Fibroblast of villous mesenchyme (primary cell): ENCODE data around the gene MB. TPM values are rescaled to one million over a fixed set of nuclear protein-coding genes. Genes with fewer than 3 reads are reported as not detected.

Experiments used
- DNase-seq: peaks from one replicate; pipeline ENCODE4 v3.0.0-alpha.2; 2010; ENCODE audit warnings: low read depth
- H3K4me3 ChIP-seq: 2 replicates; pipeline ENCODE4 v1.5.1; 2011; ENCODE audit warnings: low read depth, mild to moderate bottlenecking, low read length
- total RNA-seq: library from RNA; depleted of rRNA; stranded (reverse); fragments of >200 nt; gene quantifications from 2 replicates; pipeline ENCODE4 v1.2.3, GENCODE V29; 2012
- TF ChIP-seq, protein P1 (sequence below): IDR thresholded peaks from 2 replicates; pipeline ENCODE4 v1.5.1; 2012; ENCODE audit warnings: low read depth, mild to moderate bottlenecking, low read length; ENCODE audit not compliant: insufficient read depth

Gene MB
- total RNA-seq, 1 donor = not detected

DNA sequence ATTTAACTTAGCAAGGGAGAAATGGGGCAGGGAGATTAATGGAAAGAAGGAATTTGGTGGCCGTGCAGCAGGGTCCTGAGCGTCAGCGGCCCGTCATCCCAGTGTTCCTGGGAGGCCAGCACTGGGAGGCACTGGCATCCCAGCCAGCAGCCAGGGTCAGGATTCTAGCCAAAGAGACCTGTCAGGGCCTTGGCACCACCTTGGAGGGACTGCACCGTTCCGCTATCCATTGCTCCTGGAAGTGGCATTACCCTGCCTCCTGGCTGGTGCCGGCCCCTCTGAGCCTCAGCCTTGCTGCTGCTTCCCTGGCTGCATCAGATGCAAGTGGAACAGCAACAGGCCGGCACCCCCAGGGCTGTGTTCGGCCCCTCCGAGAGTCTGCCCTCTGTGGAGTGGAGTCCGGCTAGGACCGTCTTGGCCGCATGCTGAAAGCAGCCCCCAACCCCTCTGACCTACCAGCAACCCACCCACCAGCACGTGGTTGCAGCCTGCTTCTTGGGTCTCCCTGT is 46.4 kb downstream of the MB start:
- TF ChIP-seq, protein P1, sequence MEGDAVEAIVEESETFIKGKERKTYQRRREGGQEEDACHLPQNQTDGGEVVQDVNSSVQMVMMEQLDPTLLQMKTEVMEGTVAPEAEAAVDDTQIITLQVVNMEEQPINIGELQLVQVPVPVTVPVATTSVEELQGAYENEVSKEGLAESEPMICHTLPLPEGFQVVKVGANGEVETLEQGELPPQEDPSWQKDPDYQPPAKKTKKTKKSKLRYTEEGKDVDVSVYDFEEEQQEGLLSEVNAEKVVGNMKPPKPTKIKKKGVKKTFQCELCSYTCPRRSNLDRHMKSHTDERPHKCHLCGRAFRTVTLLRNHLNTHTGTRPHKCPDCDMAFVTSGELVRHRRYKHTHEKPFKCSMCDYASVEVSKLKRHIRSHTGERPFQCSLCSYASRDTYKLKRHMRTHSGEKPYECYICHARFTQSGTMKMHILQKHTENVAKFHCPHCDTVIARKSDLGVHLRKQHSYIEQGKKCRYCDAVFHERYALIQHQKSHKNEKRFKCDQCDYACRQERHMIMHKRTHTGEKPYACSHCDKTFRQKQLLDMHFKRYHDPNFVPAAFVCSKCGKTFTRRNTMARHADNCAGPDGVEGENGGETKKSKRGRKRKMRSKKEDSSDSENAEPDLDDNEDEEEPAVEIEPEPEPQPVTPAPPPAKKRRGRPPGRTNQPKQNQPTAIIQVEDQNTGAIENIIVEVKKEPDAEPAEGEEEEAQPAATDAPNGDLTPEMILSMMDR = no peak
- H3K4me3 ChIP-seq = no peak overlapping the region
- DNase-seq = no peak

DNA sequence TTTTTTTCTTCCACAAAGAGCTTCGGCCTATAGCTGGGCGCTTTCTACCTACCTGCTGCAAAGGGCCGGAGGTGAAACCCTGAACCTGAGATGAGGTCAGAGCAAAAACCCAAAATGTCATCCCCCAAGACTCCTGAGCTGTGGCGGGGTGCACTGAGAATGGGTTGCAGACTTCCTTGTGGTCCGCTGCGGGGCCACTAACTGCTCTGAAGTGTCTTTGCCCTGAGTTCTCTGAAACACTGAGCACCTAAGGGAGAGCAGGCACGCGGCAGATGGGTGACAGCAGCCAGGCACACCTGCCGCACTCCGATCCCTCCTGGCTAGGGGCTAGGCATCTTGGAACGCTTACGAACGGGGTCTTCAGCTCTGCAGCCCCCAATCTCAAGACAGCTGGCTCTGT is 47.2 kb downstream of the MB start:
- DNase-seq = no peak
- H3K4me3 ChIP-seq = no peak overlapping the region
- TF ChIP-seq, protein P1 = no peak

DNA sequence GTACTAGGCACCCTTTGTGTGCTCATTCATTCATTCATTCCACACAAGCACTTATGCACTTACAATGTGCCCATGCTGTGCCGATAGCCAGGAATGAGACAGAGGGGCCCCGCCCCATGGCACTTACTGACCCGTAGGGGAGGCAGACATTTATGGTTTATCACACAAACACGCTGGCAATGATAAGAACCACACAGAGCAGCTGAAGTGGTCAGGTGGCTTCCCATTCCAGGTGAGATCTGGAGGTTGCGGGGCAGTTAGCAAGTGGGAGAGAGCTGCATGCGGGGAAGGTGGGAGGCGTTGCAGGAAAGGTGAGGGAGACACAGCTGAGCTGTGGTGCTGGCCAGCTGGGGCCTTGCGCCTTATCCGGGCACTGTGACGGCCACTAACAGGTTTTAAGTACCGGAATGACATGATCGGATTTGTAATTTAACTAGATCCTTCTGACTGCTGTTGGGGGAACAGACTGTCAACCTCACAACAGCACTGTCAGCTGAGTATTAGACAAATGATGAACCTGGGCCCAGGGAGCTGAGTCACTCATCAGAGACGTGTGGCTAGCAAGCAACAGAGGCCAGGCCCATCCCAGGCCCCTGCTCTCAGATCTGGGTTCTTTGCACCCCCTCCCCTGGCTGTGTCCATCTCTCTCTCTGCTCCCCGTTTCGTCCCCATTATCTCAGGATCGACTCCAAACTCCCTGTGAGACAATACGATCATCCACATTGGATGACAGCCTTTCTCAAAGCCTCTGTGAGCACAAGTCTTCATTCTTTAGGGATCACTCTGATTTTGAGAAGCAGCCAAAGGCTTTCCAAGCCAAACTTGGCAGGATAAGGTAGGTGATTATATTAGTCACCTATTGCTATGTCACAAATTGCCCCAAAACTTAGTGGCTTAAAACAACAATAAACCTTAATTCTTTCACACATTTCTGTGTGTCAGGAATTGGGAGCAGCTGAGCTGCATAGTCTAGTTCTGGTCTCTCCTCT is 48.1 kb downstream of the MB start:
- DNase-seq = no peak
- TF ChIP-seq, protein P1 = no peak
- no peak overlapping the region for H3K4me3 ChIP-seq

DNA sequence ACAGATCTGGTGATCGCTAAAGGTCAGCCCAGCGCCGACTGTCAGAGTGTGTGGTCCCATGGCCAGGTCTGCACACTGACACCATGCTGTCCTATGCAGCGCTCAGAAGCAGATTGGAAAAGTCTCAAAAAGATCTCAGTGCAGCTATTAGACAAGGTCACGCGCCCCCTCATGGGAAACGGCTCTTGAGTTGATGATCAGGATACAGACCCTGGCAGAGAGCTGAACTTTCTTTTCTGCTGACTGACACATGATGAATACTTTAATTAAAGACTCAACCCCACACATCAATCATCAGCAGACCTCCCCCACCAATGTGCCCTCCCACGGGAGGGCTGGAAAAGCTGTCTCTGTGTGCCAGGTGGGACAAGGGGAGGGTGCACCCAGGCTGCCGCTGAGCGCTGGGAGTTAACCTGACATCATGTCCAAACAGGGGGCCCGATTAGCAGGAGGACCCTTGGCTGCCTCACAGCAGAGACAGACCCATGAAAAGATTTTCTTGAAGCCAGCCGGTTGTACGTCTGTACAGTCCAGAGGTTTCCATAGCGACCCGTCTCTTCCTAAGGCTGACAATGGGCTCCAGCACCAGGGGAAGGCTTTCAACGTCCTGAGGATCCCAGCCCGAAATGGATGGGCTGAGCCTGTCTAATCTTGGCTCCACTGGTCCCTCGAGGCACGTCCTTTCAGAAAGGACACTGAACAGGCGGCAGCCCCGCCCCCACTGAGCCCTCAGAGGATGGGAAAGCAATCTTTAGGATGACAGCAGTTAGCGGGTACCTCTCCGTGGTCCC is 49.6 kb downstream of the MB start:
- H3K4me3 ChIP-seq = no peak overlapping the region
- DNase-seq = no peak
- TF ChIP-seq, protein P1 = no peak

DNA sequence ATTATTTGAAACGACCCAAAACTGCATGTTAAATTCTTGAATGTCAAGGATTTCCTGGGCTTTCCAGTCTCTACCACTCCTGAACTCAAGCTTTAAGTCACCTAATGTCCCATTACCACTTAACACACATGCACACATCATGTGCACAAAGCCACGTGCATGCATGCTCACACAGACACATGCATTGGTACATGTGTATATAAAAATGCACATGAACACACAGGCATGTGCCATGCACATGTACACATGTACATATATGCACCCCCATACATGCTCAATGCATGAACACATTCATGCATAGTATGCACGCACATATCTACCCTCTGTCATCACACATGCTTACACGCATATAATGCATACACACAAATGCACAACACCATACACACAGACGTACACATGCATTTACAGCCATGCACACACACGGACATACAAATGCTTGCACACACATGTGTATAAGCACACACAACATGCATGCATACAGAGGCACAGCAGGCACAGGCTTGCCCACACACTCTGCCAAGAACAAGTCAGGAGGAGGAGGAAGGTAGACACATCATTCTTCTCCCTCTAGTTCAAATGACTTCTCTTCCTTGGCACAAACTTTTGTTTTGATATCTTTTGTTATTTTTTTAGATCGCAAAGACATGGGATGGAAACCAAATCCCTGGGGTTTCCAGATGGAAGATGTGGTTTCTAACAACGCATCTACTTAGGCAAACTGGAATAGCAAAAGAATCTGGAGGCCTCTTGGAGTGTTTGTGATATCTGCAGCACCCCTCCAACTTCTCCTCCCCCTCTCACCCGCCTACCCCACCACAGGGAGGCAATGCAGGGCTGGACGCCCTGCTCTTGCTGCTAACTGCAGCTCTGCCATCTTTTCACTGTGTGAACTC is 51.9 kb downstream of the MB start:
- TF ChIP-seq, protein P1 = no peak
- H3K4me3 ChIP-seq = no peak overlapping the region
- no peak for DNase-seq

DNA sequence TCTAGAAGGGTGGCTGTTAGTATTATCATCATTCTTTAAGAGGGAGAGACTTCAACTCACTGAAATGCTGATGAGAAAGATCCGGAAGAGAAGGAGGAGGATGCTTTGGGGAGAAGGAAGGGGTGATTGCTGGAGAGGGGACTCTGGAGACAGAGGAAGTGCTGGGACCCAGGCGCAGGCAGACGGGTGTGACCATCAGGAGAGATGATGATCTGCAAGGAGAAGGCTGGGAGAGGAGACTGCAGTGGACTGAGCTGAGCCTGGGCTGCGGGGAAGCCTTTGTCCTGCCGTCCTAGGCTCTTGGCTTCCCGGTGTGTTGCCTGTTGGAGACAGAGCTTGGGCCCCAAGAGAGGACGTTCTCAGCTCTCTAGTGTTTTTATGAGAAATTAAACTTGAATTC is 53.9 kb downstream of the MB start:
- H3K4me3 ChIP-seq = no peak overlapping the region
- DNase-seq = no peak
- TF ChIP-seq, protein P1 = no peak
